Stomach smooth muscle (tissue), 2 donors: ENCODE measurements around the gene KNDC1.
"Not testable (repeated sequence)": the region's sequence is repeated elsewhere in the genome, so short reads cannot be mapped to it uniquely, and the experiment has no call there.

Experiments
- H3K27ac ChIP-seq: one replicate; pipeline ENCODE4 v1.7.0; 2013; ENCODE audit warnings: mild to moderate bottlenecking, low read length, inconsistent platforms
- H3K27me3 ChIP-seq, 2 donors: one replicate each; pipeline ENCODE4 v1.7.0; 2013; ENCODE audit warnings: low read length in 2 of 2; ENCODE audit not compliant: insufficient read depth in 2 of 2, control insufficient read depth in 1 of 2
- H3K36me3 ChIP-seq, 2 donors: one replicate each; pipeline ENCODE4 v1.7.0; 2013; ENCODE audit warnings: low read length in 2 of 2; ENCODE audit not compliant: control insufficient read depth in 2 of 2, insufficient read depth in 2 of 2
- H3K4me1 ChIP-seq: one replicate; pipeline ENCODE4 v1.7.0; 2013; ENCODE audit warnings: low read length; ENCODE audit not compliant: control insufficient read depth, insufficient read depth
- H3K4me3 ChIP-seq, 2 donors: one replicate each; pipeline ENCODE4 v1.7.0; 2013; ENCODE audit warnings: low read length in 2 of 2
- H3K9ac ChIP-seq, 2 donors: one replicate each; pipeline ENCODE4 v1.7.0; 2013; ENCODE audit warnings: low read length in 2 of 2, mild to moderate bottlenecking in 1 of 2
- H3K9me3 ChIP-seq, 2 donors: one replicate each; pipeline ENCODE4 v1.7.0; 2013; ENCODE audit warnings: low read length in 2 of 2; ENCODE audit not compliant: control insufficient read depth in 2 of 2
- donor health status: healthy.
- donor health status: Pancreatic carcinoma.

KNDC1 gene

DNA sequence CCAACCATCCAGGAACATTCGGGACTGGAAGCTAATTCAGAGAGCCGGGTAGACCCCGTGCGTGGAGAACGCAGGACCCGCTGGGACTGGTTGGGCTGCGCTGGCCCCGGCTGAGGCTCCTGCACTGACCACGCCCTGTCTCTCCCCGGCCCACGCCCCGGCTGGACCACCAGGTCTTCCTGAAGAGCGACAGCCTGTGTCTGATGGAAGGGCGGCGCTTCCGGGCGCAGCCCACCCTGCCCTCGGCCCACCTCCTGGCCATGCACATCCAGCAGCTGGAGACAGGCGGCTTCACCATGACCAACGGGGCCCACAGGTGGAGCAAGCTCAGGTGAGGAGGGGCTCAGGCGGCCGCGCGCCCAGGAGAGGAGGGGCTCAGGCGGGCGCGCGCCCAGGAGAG lies 59.8 kb downstream of the KNDC1 start:
- Histone ChIP-seq H3K4me1 (no peaks in the 10 kb centered on the region), H3K4me3 (no peak overlapping the region), H3K9me3 (no peaks in the 10 kb centered on the region), H3K9ac (no peak overlapping the region), H3K27me3 (peaks cover 0 to 12% of the 10 kb centered on the region in 2 donors), H3K36me3 (no peaks in the 10 kb centered on the region), H3K27ac (no peak overlapping the region)

DNA sequence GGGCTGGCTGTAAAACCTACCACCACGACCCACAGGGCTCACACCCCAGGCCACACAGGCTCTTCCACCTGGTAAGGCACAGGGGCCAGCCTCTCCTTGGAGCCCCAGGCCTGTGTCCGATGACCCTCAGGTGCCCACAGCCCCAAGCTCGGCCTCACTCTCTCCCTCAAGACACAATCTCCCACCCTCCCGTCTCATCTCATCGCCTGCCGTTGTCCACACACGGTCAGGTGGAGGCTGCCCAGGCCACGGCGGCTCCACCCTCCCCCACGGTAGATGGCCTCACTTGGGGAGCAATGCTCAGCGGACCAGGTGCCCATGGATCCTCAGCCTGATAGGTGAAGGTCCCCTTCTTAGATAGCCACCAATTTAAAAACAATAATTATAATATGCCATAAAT lies 61.3 kb downstream of the KNDC1 start:
- peaks cover 0 to 12% of the 10 kb centered on the region in 2 donors for H3K27me3 ChIP-seq
- no peak overlapping the region for H3K4me3 ChIP-seq
- no peak overlapping the region for H3K9ac ChIP-seq
- no peak overlapping the region for H3K27ac ChIP-seq
- H3K4me1 ChIP-seq, result no peaks in the 10 kb centered on the region
- no peaks in the 10 kb centered on the region for H3K9me3 ChIP-seq
- H3K36me3 ChIP-seq, result no peaks in the 10 kb centered on the region

DNA sequence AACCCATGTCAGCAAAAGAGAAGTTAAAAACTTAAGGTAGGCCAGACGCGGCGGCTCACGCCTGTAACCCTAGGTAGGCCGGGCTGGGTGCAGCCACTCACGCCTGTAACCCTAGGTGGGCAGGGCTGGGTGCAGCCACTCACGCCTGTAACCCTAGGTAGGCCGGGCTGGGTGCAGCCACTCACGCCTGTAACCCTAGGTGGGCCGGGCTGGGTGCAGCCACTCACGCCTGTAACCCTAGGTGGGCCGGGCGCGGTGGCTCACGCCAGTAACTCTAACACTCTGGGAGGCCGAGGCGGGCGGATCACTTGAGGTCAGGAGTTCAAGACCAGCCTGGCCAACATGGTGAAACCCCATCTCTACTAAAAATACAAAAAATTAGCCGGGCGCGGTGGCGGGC lies 61.7 kb downstream of the KNDC1 start:
- not testable (repeated sequence) for H3K9me3 ChIP-seq, H3K27ac ChIP-seq, H3K9ac ChIP-seq, H3K4me1 ChIP-seq, H3K4me3 ChIP-seq, H3K36me3 ChIP-seq
- H3K27me3 ChIP-seq, result peaks cover 0 to 13% of the 10 kb centered on the region in 2 donors

GRCh38 chr10:133224076-133224475 lies 64.1 kb downstream of the KNDC1 start:
- Histone ChIP-seq H3K27me3 (peaks cover 2 to 16% of the 10 kb centered on the region in 2 donors), H3K4me3 (no peak overlapping the region), H3K27ac (no peak overlapping the region), H3K9ac (no peak overlapping the region), H3K36me3 (no peaks in the 10 kb centered on the region), H3K4me1 (no peaks in the 10 kb centered on the region), H3K9me3 (no peaks in the 10 kb centered on the region)

DNA sequence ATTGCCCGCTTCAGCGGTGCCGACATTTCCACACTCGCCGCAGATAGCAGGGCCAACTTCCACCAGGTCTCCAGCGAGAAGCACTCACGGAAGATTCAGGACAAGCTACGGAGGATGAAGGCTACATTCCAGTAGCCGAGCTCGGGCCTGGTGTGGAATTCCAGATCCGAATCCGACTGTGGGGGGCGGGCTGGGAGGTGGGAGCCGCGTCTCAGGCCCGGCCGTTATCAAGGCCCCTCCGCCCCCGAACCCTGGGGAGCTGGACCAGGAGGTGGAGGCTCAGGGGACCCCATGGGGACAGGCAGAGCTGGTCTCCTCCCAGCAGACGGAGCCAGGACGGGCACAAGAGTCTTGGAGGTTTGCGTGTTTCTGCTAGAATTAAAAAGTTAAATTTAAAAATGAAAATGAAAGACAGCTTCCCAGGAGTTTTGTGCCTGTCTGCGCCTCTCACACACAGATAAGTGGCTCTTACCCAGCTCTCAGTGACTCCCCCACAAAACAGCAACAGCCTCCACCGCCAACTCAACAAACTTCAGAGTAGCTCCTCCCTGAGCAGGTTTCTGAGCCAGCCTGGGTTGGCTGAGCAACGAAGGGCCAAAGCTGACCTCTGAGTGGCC lies 64.8 kb downstream of the KNDC1 start:
- no peaks in the 10 kb centered on the region for H3K9me3 ChIP-seq
- no peaks in the 10 kb centered on the region for H3K36me3 ChIP-seq
- no peak overlapping the region for H3K27ac ChIP-seq
- no peak overlapping the region for H3K4me3 ChIP-seq
- H3K27me3 ChIP-seq, result peaks cover 7 to 16% of the 10 kb centered on the region in 2 donors
- no peak overlapping the region for H3K9ac ChIP-seq
- no peaks in the 10 kb centered on the region for H3K4me1 ChIP-seq

- Histone ChIP-seq H3K9ac (no peak overlapping the region), H3K27ac (no peak overlapping the region), H3K4me1 (no peaks in the 10 kb centered on the region), H3K9me3 (no peaks in the 10 kb centered on the region), H3K36me3 (no peaks in the 10 kb centered on the region), H3K4me3 (no peak overlapping the region), H3K27me3 (peaks cover 12 to 16% of the 10 kb centered on the region in 2 donors)
Measured at GRCh38 chr10:133225707-133226191, 65.7 kb downstream of the KNDC1 start.

DNA sequence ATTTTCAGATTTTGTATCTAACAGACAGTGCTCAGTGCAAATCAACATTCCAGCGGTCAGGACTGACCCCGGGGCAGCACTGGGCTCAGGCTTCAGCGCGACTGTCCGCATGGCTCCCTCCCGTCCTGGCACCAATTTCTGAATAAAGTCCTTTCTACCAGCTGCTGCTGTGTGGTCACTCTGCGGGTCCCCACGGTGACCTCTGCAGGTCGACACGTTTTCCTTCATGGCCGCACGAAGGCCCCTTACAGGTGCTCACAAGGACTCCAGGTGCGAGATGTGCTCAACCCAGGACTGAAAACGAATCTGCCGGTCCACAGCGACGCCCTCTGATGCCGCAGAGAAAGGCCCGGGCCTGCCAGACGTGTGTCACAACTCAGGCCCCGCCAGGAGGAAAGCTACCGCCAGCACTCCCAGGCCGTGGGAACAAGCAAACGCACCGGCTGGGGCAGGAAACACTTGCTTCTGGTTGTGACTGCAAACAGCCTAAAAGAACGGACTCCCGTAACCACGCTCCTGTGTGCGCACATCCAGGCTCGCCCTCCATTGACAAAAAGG lies 66.3 kb downstream of the KNDC1 start:
- Histone ChIP-seq H3K4me1 (no peaks in the 10 kb centered on the region), H3K9ac (no peak overlapping the region), H3K9me3 (no peaks in the 10 kb centered on the region), H3K27ac (no peak overlapping the region), H3K36me3 (no peaks in the 10 kb centered on the region), H3K4me3 (no peak overlapping the region), H3K27me3 (peaks cover 14 to 17% of the 10 kb centered on the region in 2 donors)

DNA sequence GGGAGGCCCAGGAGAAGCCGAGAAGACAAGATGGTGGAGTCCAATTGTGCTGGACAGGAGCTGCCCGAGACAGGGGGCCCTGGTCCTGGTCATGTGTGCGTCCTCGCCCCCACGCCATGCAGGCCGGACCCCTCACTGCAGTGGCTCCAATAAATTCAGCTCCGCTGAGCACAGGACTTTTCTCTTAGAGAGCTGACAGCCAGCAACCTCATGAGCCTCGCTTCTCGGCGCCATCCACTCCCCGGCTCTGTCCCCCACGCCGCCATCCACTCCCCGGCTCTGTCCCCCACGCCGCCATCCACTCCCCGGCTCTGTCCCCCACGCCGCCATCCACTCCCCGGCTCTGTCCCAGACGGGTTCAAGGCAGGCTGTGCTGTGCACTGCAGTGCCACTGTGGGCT lies 67.2 kb downstream of the KNDC1 start:
- no peaks in the 10 kb centered on the region for H3K9me3 ChIP-seq
- H3K27me3 ChIP-seq, result peaks cover 17 to 23% of the 10 kb centered on the region in 2 donors
- H3K9ac ChIP-seq, result no peak overlapping the region
- H3K36me3 ChIP-seq, result no peaks in the 10 kb centered on the region
- H3K4me1 ChIP-seq, result no peaks in the 10 kb centered on the region
- H3K4me3 ChIP-seq, result no peak overlapping the region
- no peak overlapping the region for H3K27ac ChIP-seq

DNA sequence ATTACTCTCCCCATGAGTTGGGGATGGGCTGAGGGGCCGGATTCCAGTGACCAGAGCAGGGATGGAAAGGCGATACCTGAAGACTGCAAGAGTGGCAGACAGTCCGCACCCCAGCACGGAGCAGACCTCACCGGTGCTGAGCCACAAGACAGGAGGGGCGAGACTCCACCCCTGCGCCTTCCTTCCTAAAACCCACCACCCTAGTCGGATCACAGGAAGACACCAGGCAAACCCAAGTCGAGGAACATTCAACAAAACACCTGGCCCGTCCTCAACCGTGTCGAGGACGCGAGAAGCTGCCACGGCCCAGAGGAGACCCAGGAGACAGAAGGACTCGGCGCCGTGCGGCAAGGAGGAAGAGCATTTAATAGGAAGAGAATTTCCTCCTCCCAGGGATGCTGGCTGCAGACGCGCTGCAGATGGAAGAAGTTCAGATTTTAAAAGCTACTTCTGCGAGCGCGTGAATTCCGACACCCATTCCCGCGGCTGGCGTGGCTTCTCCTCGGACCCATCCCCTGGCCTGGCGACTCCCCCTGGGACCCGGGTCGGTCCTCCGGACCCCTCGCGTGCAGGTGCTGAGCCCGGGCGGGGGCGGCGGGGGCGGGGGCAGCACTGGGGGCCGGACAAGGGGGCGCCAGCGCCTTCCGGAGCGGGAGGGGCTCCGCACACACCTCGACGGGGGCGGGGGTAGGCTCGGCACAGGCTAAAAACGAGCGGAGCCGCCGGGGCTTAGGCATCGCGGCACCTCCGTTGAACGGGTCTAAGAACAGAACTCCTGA lies 69.4 kb downstream of the KNDC1 start:
- no peak overlapping the region for H3K9ac ChIP-seq
- no peaks in the 10 kb centered on the region for H3K9me3 ChIP-seq
- H3K4me3 ChIP-seq, result no peak overlapping the region
- H3K4me1 ChIP-seq, result no peaks in the 10 kb centered on the region
- peaks cover 23 to 24% of the 10 kb centered on the region in 2 donors for H3K27me3 ChIP-seq
- no peak overlapping the region for H3K27ac ChIP-seq
- H3K36me3 ChIP-seq, result no peaks in the 10 kb centered on the region

DNA sequence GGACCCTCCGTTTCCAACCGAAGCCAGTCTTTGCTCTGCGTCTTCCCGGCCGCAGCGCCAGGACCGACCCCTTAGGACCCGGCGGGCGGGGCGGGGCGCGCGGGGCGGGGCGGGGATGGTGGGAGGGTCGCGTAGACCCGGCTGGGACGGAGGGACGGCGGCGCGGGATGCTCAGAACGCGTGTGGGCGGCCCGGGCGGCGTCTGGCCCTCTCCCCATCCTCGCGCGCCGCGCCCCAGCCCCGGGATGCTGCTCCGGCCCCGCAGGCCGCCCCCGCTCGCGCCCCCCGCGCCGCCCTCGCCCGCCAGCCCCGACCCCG lies 70.0 kb downstream of the KNDC1 start, which contains the start of gene UTF1:
UTF1 (plus strand) TSS at position 174 of the 318 bp plus-strand sequence; CDS start at position 246, 72 bp downstream.
- no peak within 1 kb of the TSS for H3K9ac ChIP-seq
- peak within 1 kb of the TSS in 1 of 2 donors; percentile 1 for H3K4me3 ChIP-seq
- H3K27me3 ChIP-seq, result peaks cover 23 to 24% of the 10 kb centered on the region in 2 donors
- H3K9me3 ChIP-seq, result no peaks in the 10 kb centered on the region
- no peaks in the 10 kb centered on the region for H3K4me1 ChIP-seq
- no peaks in the 10 kb centered on the region for H3K36me3 ChIP-seq
- no peak within 1 kb of the TSS for H3K27ac ChIP-seq
